Tibial nerve (tissue), 4 donors: ENCODE results near the gene ACOXL.

Source experiments
- CTCF ChIP-seq, 5 experiments: fragments of 200-600 bp in 3 of 5; fragments of 450-650 bp in 2 of 5; sonication (generic) in 3 of 5; IDR thresholded peaks; one replicate each; pipeline ENCODE4 v1.5.1; 2016 to 2019; ENCODE audit warnings: antibody characterized with exemption in 5 of 5, mild to moderate bottlenecking in 3 of 5, moderate library complexity in 2 of 5
- EP300 ChIP-seq, 2 donors: sonication (generic); formaldehyde crosslinking; IDR thresholded peaks; one replicate each; pipeline ENCODE4 v1.6.1; 2017; ENCODE audit warnings: antibody characterized with exemption in 2 of 2, mild to moderate bottlenecking in 1 of 2
- POLR2A ChIP-seq, 2 donors: fragments of 450-650 bp; IDR thresholded peaks; one replicate each; pipeline ENCODE4 v1.6.1; 2017; ENCODE audit warnings: antibody characterized with exemption in 2 of 2, mild to moderate bottlenecking in 2 of 2, moderate library complexity in 2 of 2

- TF ChIP-seq CTCF (IDR thresholded peaks at IDR 0.05) (no peak), EP300 (IDR thresholded peaks at IDR 0.05) (no peak), POLR2A (IDR thresholded peaks at IDR 0.05) (no peak)
These were observed 72.1 kb downstream of the ACOXL start for GRCh38 chr2:110804433-110804832.
